Mesenchymal stem cell (in vitro differentiated cells and primary cell): ENCODE measurements around the gene RAB3B.
A peak's percentile ranks its signal among the peaks of the same experiment; 100 is the strongest.

Experiments used
- DNase-seq: peaks from one replicate; pipeline ENCODE4 v3.0.0-alpha.2; 2013
- H2AFZ ChIP-seq: one replicate; pipeline ENCODE4 v1.6.1; 2013; ENCODE audit warnings: low read depth, mild to moderate bottlenecking, control low read depth, inconsistent platforms, low read length, moderate library complexity
- H2AK5ac ChIP-seq: 2 replicates; pipeline ENCODE4 v1.6.1; 2013; ENCODE audit warnings: low read length, moderate library complexity, mild to moderate bottlenecking, inconsistent platforms; ENCODE audit not compliant: severe bottlenecking
- H2BK120ac ChIP-seq: one replicate; pipeline ENCODE4 v1.6.1; 2013; ENCODE audit warnings: low read depth, mild to moderate bottlenecking, inconsistent platforms, low read length, moderate library complexity
- H2BK12ac ChIP-seq, 2 experiments: one replicate each; pipeline ENCODE4 v1.6.1; 2013; ENCODE audit warnings: inconsistent platforms in 2 of 2, low read length in 2 of 2, mild to moderate bottlenecking in 2 of 2, moderate library complexity in 2 of 2, control low read depth in 1 of 2
- H2BK15ac ChIP-seq: one replicate; pipeline ENCODE4 v1.6.1; 2013; ENCODE audit warnings: mild to moderate bottlenecking, low read depth, inconsistent platforms; ENCODE audit not compliant: poor library complexity, severe bottlenecking
- H2BK5ac ChIP-seq: 2 replicates; pipeline ENCODE4 v1.6.1; 2013; ENCODE audit warnings: low read depth, mild to moderate bottlenecking, low read length, control low read depth, inconsistent platforms; ENCODE audit not compliant: poor library complexity, severe bottlenecking
- H3K14ac ChIP-seq, 2 experiments: one replicate each; pipeline ENCODE4 v1.6.1; 2013; ENCODE audit warnings: inconsistent platforms in 2 of 2, low read length in 2 of 2, control low read depth in 1 of 2, mild to moderate bottlenecking in 1 of 2, moderate library complexity in 1 of 2
- H3K18ac ChIP-seq, 2 experiments: one replicate each; pipeline ENCODE4 v1.6.1; 2013; ENCODE audit warnings: inconsistent platforms in 2 of 2, low read length in 2 of 2, control low read depth in 1 of 2, low read depth in 1 of 2, mild to moderate bottlenecking in 1 of 2
- H3K23ac ChIP-seq, 2 experiments: one replicate each; pipeline ENCODE4 v1.6.1; 2013; ENCODE audit warnings: inconsistent platforms in 2 of 2, low read length in 2 of 2, mild to moderate bottlenecking in 2 of 2, moderate library complexity in 2 of 2, control low read depth in 1 of 2
- H3K27ac ChIP-seq: 2 replicates; pipeline ENCODE4 v1.5.1; 2013; ENCODE audit warnings: mild to moderate bottlenecking, moderate library complexity, low read length, control low read depth, inconsistent platforms; ENCODE audit not compliant: poor library complexity, severe bottlenecking
- H3K27me3 ChIP-seq, 2 experiments: 2 replicates each; pipeline versions ENCODE4 v1.6.1 to v1.7.0; 2013; ENCODE audit warnings: low read length in 2 of 2, mild to moderate bottlenecking in 2 of 2, moderate library complexity in 2 of 2, control low read depth in 1 of 2, inconsistent platforms in 1 of 2; ENCODE audit not compliant: control insufficient read depth in 1 of 2, insufficient read depth in 1 of 2
- H3K36me3 ChIP-seq, 2 experiments: 2 replicates each; pipeline versions ENCODE4 v1.6.1 to v1.7.0; 2013; ENCODE audit warnings: low read length in 2 of 2, control low read depth in 1 of 2, inconsistent platforms in 1 of 2, low read depth in 1 of 2, mild to moderate bottlenecking in 1 of 2; ENCODE audit not compliant: insufficient read depth in 2 of 2, control insufficient read depth in 1 of 2
- H3K4ac ChIP-seq, 2 experiments: one replicate each; pipeline ENCODE4 v1.6.1; 2013; ENCODE audit warnings: inconsistent platforms in 2 of 2, low read length in 2 of 2, mild to moderate bottlenecking in 2 of 2, moderate library complexity in 2 of 2, control low read depth in 1 of 2, low read depth in 1 of 2
- H3K4me1 ChIP-seq: 2 replicates; pipeline ENCODE4 v1.6.1; 2013; ENCODE audit warnings: low read depth, low read length, control low read depth; ENCODE audit not compliant: control insufficient read depth, insufficient read depth
- H3K4me2 ChIP-seq: 2 replicates; pipeline ENCODE4 v1.6.1; 2013; ENCODE audit warnings: low read length, mild to moderate bottlenecking, inconsistent platforms; ENCODE audit not compliant: poor library complexity, severe bottlenecking
- H3K4me3 ChIP-seq, 2 experiments: 2 replicates each; pipeline versions ENCODE4 v1.5.1 to v1.7.0; 2013; ENCODE audit warnings: low read length in 2 of 2, mild to moderate bottlenecking in 2 of 2, control low read depth in 1 of 2, low read depth in 1 of 2; ENCODE audit not compliant: insufficient read depth in 1 of 2
- H3K79me1 ChIP-seq: replicated peaks from 2 replicates; pipeline ENCODE4 v1.6.1; 2013; ENCODE audit warnings: mild to moderate bottlenecking, control low read depth, low read length, inconsistent platforms; ENCODE audit not compliant: poor library complexity, severe bottlenecking
- H3K9ac ChIP-seq: 2 replicates; pipeline ENCODE4 v1.7.0; 2013; ENCODE audit warnings: mild to moderate bottlenecking, low read length, moderate library complexity
- H3K9me3 ChIP-seq: 2 replicates; pipeline ENCODE4 v1.7.0; 2013; ENCODE audit warnings: mild to moderate bottlenecking, low read length; ENCODE audit not compliant: control insufficient read depth
- H4K8ac ChIP-seq: one replicate; pipeline ENCODE4 v1.6.1; 2013; ENCODE audit warnings: inconsistent platforms, mild to moderate bottlenecking, low read length, moderate library complexity
- H4K91ac ChIP-seq: one replicate; pipeline ENCODE4 v1.6.1; 2013; ENCODE audit warnings: mild to moderate bottlenecking, low read length, inconsistent platforms
- WGBS: methylation state at CpG from one replicate; pipeline ENCODE4 v1.1.7; 2013; ENCODE audit warnings: mixed read lengths; 5-methylcytosine and 5-hydroxymethylcytosine counted together

Gene RAB3B

GRCh38 chr1:51878308-51878615 lies 112.2 kb downstream of the RAB3B start:
- H2BK5ac ChIP-seq = peak overlapping the region; percentile 80
- H2BK12ac ChIP-seq = peak overlapping the region; percentile 4 to 82
- peaks cover 3 to 4% of the 10 kb centered on the region in 2 experiments for H3K36me3 ChIP-seq
- peak overlapping the region; percentile 91 for H4K91ac ChIP-seq
- H3K79me1 ChIP-seq = peaks cover 2% of the 10 kb centered on the region
- H3K9ac ChIP-seq = peak overlapping the region; percentile 99
- H3K27ac ChIP-seq = peak overlapping the region; percentile 98
- no peaks in the 10 kb centered on the region for H3K9me3 ChIP-seq
- peak overlapping the region; percentile 83 for H2AFZ ChIP-seq
- peak overlapping the region; percentile 97 for H4K8ac ChIP-seq
- H3K4me1 ChIP-seq = peaks cover 8% of the 10 kb centered on the region
- 0% methylated on average over 17 of the region's 17 CpGs for WGBS
- H3K4me2 ChIP-seq = peak overlapping the region; percentile 14
- peak overlapping the region; percentile 86 for H2BK120ac ChIP-seq
- peak overlapping the region; percentile 47 to 91 for H3K23ac ChIP-seq
- no peaks in the 10 kb centered on the region for H3K27me3 ChIP-seq
- peak overlapping the region; percentile 87 to 91 for H3K14ac ChIP-seq
- H2AK5ac ChIP-seq = peak overlapping the region; percentile 20
- H3K18ac ChIP-seq = peak overlapping the region; percentile 96 to 99
- DNase-seq = no peak
- peak overlapping the region; percentile 95 for H2BK15ac ChIP-seq
- peak overlapping the region; percentile 90 to 98 for H3K4me3 ChIP-seq
- peak overlapping the region; percentile 88 to 96 for H3K4ac ChIP-seq

GRCh38 chr1:51877434-51878307 lies 112.8 kb downstream of the RAB3B start:
- peaks cover 2% of the 10 kb centered on the region for H3K79me1 ChIP-seq
- peak overlapping the region; percentile 80 for H2BK5ac ChIP-seq
- peak; percentile 72 for DNase-seq
- peak overlapping the region; percentile 99 for H3K9ac ChIP-seq
- H3K27me3 ChIP-seq = no peaks in the 10 kb centered on the region
- peak overlapping the region; percentile 47 to 91 for H3K23ac ChIP-seq
- H3K18ac ChIP-seq = peak overlapping the region; percentile 96 to 99
- H2AFZ ChIP-seq = peak overlapping the region; percentile 83
- H3K14ac ChIP-seq = peak overlapping the region in 1 of 2 experiments; percentile 91
- H2BK120ac ChIP-seq = peak overlapping the region; percentile 86
- no peaks in the 10 kb centered on the region for H3K9me3 ChIP-seq
- H2AK5ac ChIP-seq = no peak overlapping the region
- H4K8ac ChIP-seq = peak overlapping the region; percentile 97
- peak overlapping the region; percentile 88 to 96 for H3K4ac ChIP-seq
- 13% methylated on average over 21 of the region's 21 CpGs for WGBS
- peak overlapping the region; percentile 91 for H4K91ac ChIP-seq
- peak overlapping the region; percentile 4 to 82 for H2BK12ac ChIP-seq
- no peak overlapping the region for H2BK15ac ChIP-seq
- peaks cover 3 to 7% of the 10 kb centered on the region in 2 experiments for H3K36me3 ChIP-seq
- H3K27ac ChIP-seq = peak overlapping the region; percentile 98
- peak overlapping the region; percentile 90 to 98 for H3K4me3 ChIP-seq
- peak overlapping the region; percentile 14 for H3K4me2 ChIP-seq
- H3K4me1 ChIP-seq = peaks cover 8% of the 10 kb centered on the region

GRCh38 chr1:51875836-51876235 lies 114.7 kb downstream of the RAB3B start:
- no peak overlapping the region for H3K27ac ChIP-seq
- no peaks in the 10 kb centered on the region for H3K27me3 ChIP-seq
- no peak overlapping the region for H2AFZ ChIP-seq
- H2AK5ac ChIP-seq = no peak overlapping the region
- H3K79me1 ChIP-seq = peaks cover 4% of the 10 kb centered on the region
- H2BK12ac ChIP-seq = no peak overlapping the region
- H3K4ac ChIP-seq = no peak overlapping the region
- no peak overlapping the region for H3K4me2 ChIP-seq
- H3K23ac ChIP-seq = no peak overlapping the region
- H3K9me3 ChIP-seq = no peaks in the 10 kb centered on the region
- H2BK15ac ChIP-seq = no peak overlapping the region
- no peak overlapping the region for H4K8ac ChIP-seq
- no peak overlapping the region for H3K18ac ChIP-seq
- peak overlapping the region; percentile 30 for H3K9ac ChIP-seq
- H4K91ac ChIP-seq = no peak overlapping the region
- H2BK120ac ChIP-seq = no peak overlapping the region
- no peak for DNase-seq
- no peak overlapping the region for H3K14ac ChIP-seq
- peaks cover 10% of the 10 kb centered on the region for H3K4me1 ChIP-seq
- H2BK5ac ChIP-seq = no peak overlapping the region
- H3K36me3 ChIP-seq = peaks cover 3 to 8% of the 10 kb centered on the region in 2 experiments
- peak overlapping the region in 1 of 2 experiments; percentile 98 for H3K4me3 ChIP-seq

- no peak overlapping the region for H3K4ac ChIP-seq
- H3K9ac ChIP-seq = peak overlapping the region; percentile 30
- 92% methylated on average over 5 of the region's 6 CpGs for WGBS
- H3K27me3 ChIP-seq = no peaks in the 10 kb centered on the region
- no peak overlapping the region for H2BK15ac ChIP-seq
- no peaks in the 10 kb centered on the region for H3K9me3 ChIP-seq
- peak overlapping the region in 1 of 2 experiments; percentile 98 for H3K4me3 ChIP-seq
- H4K91ac ChIP-seq = no peak overlapping the region
- H2BK5ac ChIP-seq = no peak overlapping the region
- no peak overlapping the region for H3K18ac ChIP-seq
- H3K23ac ChIP-seq = no peak overlapping the region
- H3K36me3 ChIP-seq = peaks cover 3 to 8% of the 10 kb centered on the region in 2 experiments
- no peak overlapping the region for H3K14ac ChIP-seq
- H2BK120ac ChIP-seq = no peak overlapping the region
- no peak overlapping the region for H3K27ac ChIP-seq
- no peak overlapping the region for H3K4me2 ChIP-seq
- H2AFZ ChIP-seq = no peak overlapping the region
- no peak for DNase-seq
- H3K4me1 ChIP-seq = peaks cover 10% of the 10 kb centered on the region
- H3K79me1 ChIP-seq = peaks cover 4% of the 10 kb centered on the region
- H2AK5ac ChIP-seq = no peak overlapping the region
- no peak overlapping the region for H4K8ac ChIP-seq
- H2BK12ac ChIP-seq = no peak overlapping the region
These were observed 115.2 kb downstream of the RAB3B start for GRCh38 chr1:51875291-51875772.
